ENCODE data around the gene FBXO48. TPM values are rescaled to one million over a fixed set of nuclear protein-coding genes. Genes with fewer than 3 reads are reported as not detected.

Gene FBXO48
- total and polyA plus RNA-seq, 12 donors: 0.27 to 1.2 (median 0.86) TPM

- ATAC-seq (no peak), DNase-seq (no peak)
- WGBS, 2 donors: 91 to 97% methylated on average over 3 of the region's 3 CpGs
- Histone ChIP-seq H3K4me3 (no peak overlapping the region), H3K27ac (no peak overlapping the region), H3K27me3 (no peaks in the 10 kb centered on the region), H3K4me1 (peaks cover 0 to 8% (median 7%) of the 10 kb centered on the region in 9 donors), H3K36me3 (peaks cover 0 to 6% (median 0%) of the 10 kb centered on the region in 9 donors), H3K9me3 (no peaks in the 10 kb centered on the region)
- TF ChIP-seq, protein P1, sequence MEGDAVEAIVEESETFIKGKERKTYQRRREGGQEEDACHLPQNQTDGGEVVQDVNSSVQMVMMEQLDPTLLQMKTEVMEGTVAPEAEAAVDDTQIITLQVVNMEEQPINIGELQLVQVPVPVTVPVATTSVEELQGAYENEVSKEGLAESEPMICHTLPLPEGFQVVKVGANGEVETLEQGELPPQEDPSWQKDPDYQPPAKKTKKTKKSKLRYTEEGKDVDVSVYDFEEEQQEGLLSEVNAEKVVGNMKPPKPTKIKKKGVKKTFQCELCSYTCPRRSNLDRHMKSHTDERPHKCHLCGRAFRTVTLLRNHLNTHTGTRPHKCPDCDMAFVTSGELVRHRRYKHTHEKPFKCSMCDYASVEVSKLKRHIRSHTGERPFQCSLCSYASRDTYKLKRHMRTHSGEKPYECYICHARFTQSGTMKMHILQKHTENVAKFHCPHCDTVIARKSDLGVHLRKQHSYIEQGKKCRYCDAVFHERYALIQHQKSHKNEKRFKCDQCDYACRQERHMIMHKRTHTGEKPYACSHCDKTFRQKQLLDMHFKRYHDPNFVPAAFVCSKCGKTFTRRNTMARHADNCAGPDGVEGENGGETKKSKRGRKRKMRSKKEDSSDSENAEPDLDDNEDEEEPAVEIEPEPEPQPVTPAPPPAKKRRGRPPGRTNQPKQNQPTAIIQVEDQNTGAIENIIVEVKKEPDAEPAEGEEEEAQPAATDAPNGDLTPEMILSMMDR (IDR thresholded peaks at IDR 0.05): no peak
- intact Hi-C loops (cut with DNase I): loop anchor here in 1 of 10 donors (5.0 kb wide), 1 partner anchor 454 kb away; no protein-coding TSS in a partner anchor
Measured at GRCh38 chr2:68472796-68473414, 5.8 kb upstream of the FBXO48 start.

DNA sequence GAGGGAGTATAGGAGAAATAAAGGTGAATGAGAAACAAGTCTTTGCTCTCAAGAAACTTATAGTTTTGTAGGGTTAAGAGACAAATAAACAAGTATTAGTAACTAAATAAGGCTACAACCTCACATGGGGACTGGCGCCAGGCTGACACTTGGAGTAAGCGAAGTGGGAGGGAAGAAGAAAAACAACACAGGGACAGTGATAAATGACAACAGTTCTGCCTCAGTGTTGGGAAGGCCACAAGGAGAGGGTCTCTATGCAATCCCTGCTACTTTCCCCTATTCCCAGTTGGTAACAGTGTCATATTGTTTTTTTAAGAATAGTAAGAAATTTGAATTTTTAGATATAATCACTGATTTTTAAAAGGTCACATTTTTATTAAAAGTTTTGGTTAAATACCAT is 4.3 kb upstream of the FBXO48 start:
- H3K27me3 ChIP-seq: no peaks in the 10 kb centered on the region
- H3K27ac ChIP-seq: no peak overlapping the region
- DNase-seq: no peak
- TF ChIP-seq, protein P1 (IDR thresholded peaks at IDR 0.05): no peak
- WGBS, 2 donors: 96 to 98% methylated on average over 2 of the region's 2 CpGs
- no peaks in the 10 kb centered on the region for H3K36me3 ChIP-seq
- ATAC-seq: no peak
- intact Hi-C loops (cut with DNase I): loop anchor here in 1 of 10 donors (5.0 kb wide), 1 partner anchor 456 kb away; no protein-coding TSS in a partner anchor
- H3K9me3 ChIP-seq: no peaks in the 10 kb centered on the region
- H3K4me3 ChIP-seq: no peak overlapping the region
- peaks cover 0 to 15% (median 10%) of the 10 kb centered on the region in 9 donors for H3K4me1 ChIP-seq

DNA sequence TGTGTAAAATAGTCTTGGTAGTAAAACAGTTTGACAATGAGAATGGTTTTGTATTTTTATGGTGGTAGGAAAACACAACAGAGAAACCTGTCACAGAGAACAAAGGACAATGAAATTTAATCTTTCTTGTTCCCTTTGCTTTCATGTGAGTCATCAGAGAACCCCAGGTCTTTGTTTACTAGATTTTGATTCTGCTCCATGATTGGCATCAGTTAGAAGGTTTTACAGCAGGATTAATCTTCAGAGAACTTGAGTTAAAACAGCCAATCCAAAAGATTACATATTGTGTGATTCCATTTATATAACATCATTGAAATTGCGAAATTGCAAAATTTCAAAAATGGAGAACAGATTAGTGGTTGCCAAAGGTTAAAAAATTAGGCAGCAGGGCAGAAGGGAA is 2.8 kb upstream of the FBXO48 start:
- Histone ChIP-seq H3K27me3 (no peaks in the 10 kb centered on the region), H3K36me3 (no peaks in the 10 kb centered on the region), H3K4me3 (no peak overlapping the region), H3K27ac (no peak overlapping the region), H3K4me1 (peaks cover 0 to 27% (median 17%) of the 10 kb centered on the region in 9 donors), H3K9me3 (no peaks in the 10 kb centered on the region)
- 88 to 90% methylated on average over 1 of the region's 1 CpG for WGBS, 2 donors
- TF ChIP-seq, protein P1 (IDR thresholded peaks at IDR 0.05): no peak
- DNase-seq (no peak), ATAC-seq (no peak)
- intact Hi-C loops (cut with DNase I): loop anchor here in 8 of 10 donors (5.0 to 10.0 kb wide), 6 partner anchors 125 to 457 kb away; no protein-coding TSS in a partner anchor

GRCh38 chr2:68468801-68469200 is 1.7 kb upstream of the FBXO48 start:
- Histone ChIP-seq H3K27me3 (no peaks in the 10 kb centered on the region), H3K27ac (no peak overlapping the region), H3K4me3 (no peak overlapping the region), H3K4me1 (peaks cover 0 to 30% (median 17%) of the 10 kb centered on the region in 9 donors), H3K36me3 (no peaks in the 10 kb centered on the region), H3K9me3 (no peaks in the 10 kb centered on the region)
- WGBS, 2 donors: 86 to 89% methylated on average over 2 of the region's 2 CpGs
- TF ChIP-seq, protein P1 (IDR thresholded peaks at IDR 0.05): no peak
- DNase-seq (no peak), ATAC-seq (no peak)
- intact Hi-C loops (cut with DNase I): loop anchor here in 7 of 10 donors (5.0 to 10.0 kb wide), 6 partner anchors 126 to 458 kb away; no protein-coding TSS in a partner anchor
